WTC11 (cell line): ENCODE measurements around the gene FMR1NB. TPM values are rescaled to one million over a fixed set of nuclear protein-coding genes. Genes with fewer than 3 reads are reported as not detected.

Experiments
- ATAC-seq: fragments of 200-7000 bp; cut with Tn5 transposase; 2 replicates; pipeline ENCODE4 v1.10.0; 2021; ENCODE audit warnings: mild to moderate bottlenecking, moderate library complexity
- CTCF ChIA-PET: fragments of 300-600 bp; sonication (Branson Sonifier 250); formaldehyde crosslinking; loops from one replicate; lab custom pipeline; 2021; ENCODE audit warnings: antibody characterized with exemption; lab: Charles Lee
- POLR2A ChIA-PET: fragments of 350-600 bp; sonication (Branson Sonifier 250); formaldehyde crosslinking; loops from one replicate; lab custom pipeline; 2021; ENCODE audit warnings: antibody characterized with exemption; lab: Charles Lee
- DNase-seq: peaks from one replicate; pipeline ENCODE4 v3.0.0; 2021; ENCODE audit warnings: low spot score
- H3K27ac Mint-ChIP-seq: 2 replicates; pipeline ENCODE4 v1.8.0; 2021; ENCODE audit warnings: mixed read lengths
- H3K27me3 Mint-ChIP-seq: 2 replicates; pipeline ENCODE4 v1.8.0; 2021; ENCODE audit warnings: low read depth, mild to moderate bottlenecking, moderate library complexity, mixed read lengths
- H3K36me3 Mint-ChIP-seq: 2 replicates; pipeline ENCODE4 v1.8.0; 2021; ENCODE audit warnings: mixed read lengths
- H3K4me1 Mint-ChIP-seq: 2 replicates; pipeline ENCODE4 v1.8.0; 2022; ENCODE audit warnings: mixed read lengths
- H3K4me3 Mint-ChIP-seq: 2 replicates; pipeline ENCODE4 v1.8.0; 2021; ENCODE audit warnings: mild to moderate bottlenecking, moderate library complexity, mixed read lengths
- H3K9me3 Mint-ChIP-seq: 2 replicates; pipeline ENCODE4 v1.8.0; 2021; ENCODE audit warnings: mixed read lengths
- CTCF ChIP-seq: fragments of 200-600 bp; IDR thresholded peaks from 2 replicates; pipeline ENCODE4 v1.8.0; 2022; ENCODE audit warnings: antibody characterized with exemption
- ELF4 ChIP-seq: sonication (generic); formaldehyde crosslinking; IDR thresholded peaks from 2 replicates; pipeline ENCODE4 v1.8.1; 2022; ENCODE audit warnings: low read depth, mild to moderate bottlenecking, moderate library complexity, missing genetic modification reagents
- FOXJ3 ChIP-seq: sonication (generic); formaldehyde crosslinking; IDR thresholded peaks from 2 replicates; pipeline ENCODE4 v1.9.0; 2021; ENCODE audit warnings: missing genetic modification reagents, mild to moderate bottlenecking, borderline replicate concordance
- GABPB1 ChIP-seq: sonication (generic); formaldehyde crosslinking; IDR thresholded peaks from 2 replicates; pipeline ENCODE4 v1.8.1; 2023; ENCODE audit warnings: mild to moderate bottlenecking, missing genetic modification reagents
- GTF2I ChIP-seq: fragments of 250-450 bp; sonication (Bioruptor Pico); conservative IDR thresholded peaks from 2 replicates; pipeline ENCODE4 v1.4.0; 2021; ENCODE audit warnings: mild to moderate bottlenecking
- HMGXB4 ChIP-seq: sonication (generic); formaldehyde crosslinking; IDR thresholded peaks from 2 replicates; pipeline ENCODE4 v1.8.1; 2023; ENCODE audit warnings: mild to moderate bottlenecking, moderate library complexity, missing genetic modification reagents
- MXD4 ChIP-seq: fragments of 250-450 bp; sonication (Bioruptor Pico); IDR thresholded peaks from 2 replicates; pipeline ENCODE4 v1.8.0; 2021; ENCODE audit warnings: mild to moderate bottlenecking, moderate library complexity, borderline replicate concordance
- NFYB ChIP-seq: sonication (generic); formaldehyde crosslinking; conservative IDR thresholded peaks from 2 replicates; pipeline ENCODE4 v1.8.0; 2022; ENCODE audit warnings: low read depth, missing genetic modification reagents
- NR1H2 ChIP-seq: sonication (generic); formaldehyde crosslinking; IDR thresholded peaks from 2 replicates; pipeline ENCODE4 v1.9.0; 2021; ENCODE audit warnings: mild to moderate bottlenecking, moderate library complexity, missing genetic modification reagents
- PRRX2 ChIP-seq: fragments of 250-450 bp; sonication (Bioruptor Pico); IDR thresholded peaks from 2 replicates; pipeline ENCODE4 v1.8.0; 2021; ENCODE audit warnings: mild to moderate bottlenecking
- SMAD4 ChIP-seq: sonication (generic); formaldehyde crosslinking; IDR thresholded peaks from 2 replicates; pipeline ENCODE4 v1.8.0; 2022; ENCODE audit warnings: mild to moderate bottlenecking, missing genetic modification reagents
- SOX15 ChIP-seq: fragments of 250-450 bp; sonication (Bioruptor Pico); IDR thresholded peaks from 2 replicates; pipeline ENCODE4 v1.9.0; 2021; ENCODE audit warnings: mild to moderate bottlenecking
- STAT6 ChIP-seq: sonication (generic); formaldehyde crosslinking; conservative IDR thresholded peaks from 2 replicates; pipeline ENCODE4 v1.8.1; 2023; ENCODE audit warnings: mild to moderate bottlenecking, low read depth, missing genetic modification reagents, moderate library complexity
- ZNF232 ChIP-seq: sonication (generic); formaldehyde crosslinking; IDR thresholded peaks from 2 replicates; pipeline ENCODE4 v1.8.0; 2022; ENCODE audit warnings: mild to moderate bottlenecking, missing genetic modification reagents
- total RNA-seq: library from RNA; stranded (reverse); gene quantifications from 3 replicates; pipeline ENCODE4 v1.2.3, GENCODE V29; 2021
- TF ChIP-seq, protein P1 (sequence below): sonication (generic); formaldehyde crosslinking; IDR thresholded peaks from 2 replicates; pipeline ENCODE4 v1.8.1; 2023; ENCODE audit warnings: mild to moderate bottlenecking, missing genetic modification reagents
- TF ChIP-seq, protein P2 (sequence below): fragments of 250-450 bp; sonication (Bioruptor Pico); IDR thresholded peaks from 2 replicates; pipeline ENCODE4 v1.9.0; 2021; ENCODE audit warnings: moderate library complexity, mild to moderate bottlenecking, inconsistent platforms, borderline replicate concordance
- TF ChIP-seq, protein P3 (sequence below): sonication (generic); formaldehyde crosslinking; IDR thresholded peaks from 2 replicates; pipeline ENCODE4 v1.8.1; 2022; ENCODE audit warnings: mild to moderate bottlenecking, moderate library complexity, missing genetic modification reagents
- TF ChIP-seq, protein P4 (sequence below): sonication (generic); formaldehyde crosslinking; IDR thresholded peaks from 2 replicates; pipeline ENCODE4 v1.8.0; 2023; ENCODE audit warnings: missing genetic modification reagents, mild to moderate bottlenecking, borderline replicate concordance

The FMR1NB gene
- total RNA-seq, 1 experiment from 2014 or later: not detected

DNA sequence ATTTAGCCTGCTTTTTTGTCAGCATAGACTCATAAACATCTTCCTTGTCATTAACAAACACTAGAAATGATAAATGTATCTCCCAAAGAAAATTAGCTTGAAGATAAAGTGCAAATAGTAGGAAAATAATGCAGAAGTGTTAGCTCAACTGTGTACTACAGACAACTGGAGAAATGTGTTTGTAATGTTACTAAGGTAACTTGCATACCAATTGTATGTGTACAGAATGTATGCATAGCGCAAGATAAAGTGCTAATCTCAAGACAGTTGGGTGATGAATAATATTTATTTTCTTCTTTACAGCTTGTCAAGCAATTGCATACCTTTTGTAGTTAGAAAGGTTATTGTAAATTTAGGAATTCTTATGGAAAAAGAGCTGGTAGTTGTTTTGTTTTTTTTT is 47.3 kb upstream of the FMR1NB start:
- DNase-seq (no peak), ATAC-seq (no peak)
- no peaks in the 10 kb centered on the region for H3K4me1 Mint-ChIP-seq
- no peaks in the 10 kb centered on the region for H3K27me3 Mint-ChIP-seq
- H3K27ac Mint-ChIP-seq: no peak overlapping the region
- TF ChIP-seq, protein P1, sequence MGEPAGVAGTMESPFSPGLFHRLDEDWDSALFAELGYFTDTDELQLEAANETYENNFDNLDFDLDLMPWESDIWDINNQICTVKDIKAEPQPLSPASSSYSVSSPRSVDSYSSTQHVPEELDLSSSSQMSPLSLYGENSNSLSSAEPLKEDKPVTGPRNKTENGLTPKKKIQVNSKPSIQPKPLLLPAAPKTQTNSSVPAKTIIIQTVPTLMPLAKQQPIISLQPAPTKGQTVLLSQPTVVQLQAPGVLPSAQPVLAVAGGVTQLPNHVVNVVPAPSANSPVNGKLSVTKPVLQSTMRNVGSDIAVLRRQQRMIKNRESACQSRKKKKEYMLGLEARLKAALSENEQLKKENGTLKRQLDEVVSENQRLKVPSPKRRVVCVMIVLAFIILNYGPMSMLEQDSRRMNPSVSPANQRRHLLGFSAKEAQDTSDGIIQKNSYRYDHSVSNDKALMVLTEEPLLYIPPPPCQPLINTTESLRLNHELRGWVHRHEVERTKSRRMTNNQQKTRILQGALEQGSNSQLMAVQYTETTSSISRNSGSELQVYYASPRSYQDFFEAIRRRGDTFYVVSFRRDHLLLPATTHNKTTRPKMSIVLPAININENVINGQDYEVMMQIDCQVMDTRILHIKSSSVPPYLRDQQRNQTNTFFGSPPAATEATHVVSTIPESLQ: no peak
- TF ChIP-seq, protein P2, sequence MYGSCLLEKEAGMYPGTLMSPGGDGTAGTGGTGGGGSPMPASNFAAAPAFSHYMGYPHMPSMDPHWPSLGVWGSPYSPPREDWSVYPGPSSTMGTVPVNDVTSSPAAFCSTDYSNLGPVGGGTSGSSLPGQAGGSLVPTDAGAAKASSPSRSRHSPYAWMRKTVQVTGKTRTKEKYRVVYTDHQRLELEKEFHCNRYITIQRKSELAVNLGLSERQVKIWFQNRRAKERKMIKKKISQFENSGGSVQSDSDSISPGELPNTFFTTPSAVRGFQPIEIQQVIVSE (CRISPR knock-in tag): no peak
- no peak for TF ChIP-seq ELF4
- TF ChIP-seq, protein P3, sequence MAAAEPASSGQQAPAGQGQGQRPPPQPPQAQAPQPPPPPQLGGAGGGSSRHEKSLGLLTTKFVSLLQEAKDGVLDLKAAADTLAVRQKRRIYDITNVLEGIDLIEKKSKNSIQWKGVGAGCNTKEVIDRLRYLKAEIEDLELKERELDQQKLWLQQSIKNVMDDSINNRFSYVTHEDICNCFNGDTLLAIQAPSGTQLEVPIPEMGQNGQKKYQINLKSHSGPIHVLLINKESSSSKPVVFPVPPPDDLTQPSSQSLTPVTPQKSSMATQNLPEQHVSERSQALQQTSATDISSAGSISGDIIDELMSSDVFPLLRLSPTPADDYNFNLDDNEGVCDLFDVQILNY (CRISPR knock-in tag): no peak
- no peak for TF ChIP-seq ZNF232 (CRISPR knock-in tag)
- TF ChIP-seq, protein P4, sequence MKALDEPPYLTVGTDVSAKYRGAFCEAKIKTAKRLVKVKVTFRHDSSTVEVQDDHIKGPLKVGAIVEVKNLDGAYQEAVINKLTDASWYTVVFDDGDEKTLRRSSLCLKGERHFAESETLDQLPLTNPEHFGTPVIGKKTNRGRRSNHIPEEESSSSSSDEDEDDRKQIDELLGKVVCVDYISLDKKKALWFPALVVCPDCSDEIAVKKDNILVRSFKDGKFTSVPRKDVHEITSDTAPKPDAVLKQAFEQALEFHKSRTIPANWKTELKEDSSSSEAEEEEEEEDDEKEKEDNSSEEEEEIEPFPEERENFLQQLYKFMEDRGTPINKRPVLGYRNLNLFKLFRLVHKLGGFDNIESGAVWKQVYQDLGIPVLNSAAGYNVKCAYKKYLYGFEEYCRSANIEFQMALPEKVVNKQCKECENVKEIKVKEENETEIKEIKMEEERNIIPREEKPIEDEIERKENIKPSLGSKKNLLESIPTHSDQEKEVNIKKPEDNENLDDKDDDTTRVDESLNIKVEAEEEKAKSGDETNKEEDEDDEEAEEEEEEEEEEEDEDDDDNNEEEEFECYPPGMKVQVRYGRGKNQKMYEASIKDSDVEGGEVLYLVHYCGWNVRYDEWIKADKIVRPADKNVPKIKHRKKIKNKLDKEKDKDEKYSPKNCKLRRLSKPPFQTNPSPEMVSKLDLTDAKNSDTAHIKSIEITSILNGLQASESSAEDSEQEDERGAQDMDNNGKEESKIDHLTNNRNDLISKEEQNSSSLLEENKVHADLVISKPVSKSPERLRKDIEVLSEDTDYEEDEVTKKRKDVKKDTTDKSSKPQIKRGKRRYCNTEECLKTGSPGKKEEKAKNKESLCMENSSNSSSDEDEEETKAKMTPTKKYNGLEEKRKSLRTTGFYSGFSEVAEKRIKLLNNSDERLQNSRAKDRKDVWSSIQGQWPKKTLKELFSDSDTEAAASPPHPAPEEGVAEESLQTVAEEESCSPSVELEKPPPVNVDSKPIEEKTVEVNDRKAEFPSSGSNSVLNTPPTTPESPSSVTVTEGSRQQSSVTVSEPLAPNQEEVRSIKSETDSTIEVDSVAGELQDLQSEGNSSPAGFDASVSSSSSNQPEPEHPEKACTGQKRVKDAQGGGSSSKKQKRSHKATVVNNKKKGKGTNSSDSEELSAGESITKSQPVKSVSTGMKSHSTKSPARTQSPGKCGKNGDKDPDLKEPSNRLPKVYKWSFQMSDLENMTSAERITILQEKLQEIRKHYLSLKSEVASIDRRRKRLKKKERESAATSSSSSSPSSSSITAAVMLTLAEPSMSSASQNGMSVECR (CRISPR knock-in tag): no peak
- TF ChIP-seq PRRX2 (CRISPR knock-in tag): no peak
- TF ChIP-seq NR1H2: no peak
- no peak for TF ChIP-seq STAT6
- no peak for TF ChIP-seq GTF2I (CRISPR knock-in tag)
- no peak for TF ChIP-seq HMGXB4 (CRISPR knock-in tag)
- TF ChIP-seq MXD4 (CRISPR knock-in tag): no peak
- no peak for TF ChIP-seq NFYB
- TF ChIP-seq GABPB1 (CRISPR knock-in tag): no peak
- TF ChIP-seq SMAD4: no peak
- TF ChIP-seq FOXJ3 (CRISPR knock-in tag): no peak
- no peak for TF ChIP-seq SOX15 (CRISPR knock-in tag)
- TF ChIP-seq CTCF: no peak
- ChIA-PET POLR2A (no interaction called here), CTCF (no interaction called here)
- H3K4me3 Mint-ChIP-seq: no peak overlapping the region
- peaks cover 33% of the 10 kb centered on the region for H3K36me3 Mint-ChIP-seq
- no peaks in the 10 kb centered on the region for H3K9me3 Mint-ChIP-seq
